DMS153 treated with DMSO at 0.1 percent for 48 hours (cell line): Measurements from ENCODE around the gene SALL2.

Experiments used
- DNase-seq: peaks from one replicate; lab custom pipeline; 2025; ENCODE audit not compliant: unreplicated experiment; lab: John Stamatoyannopoulos, UW

Gene SALL2

DNA sequence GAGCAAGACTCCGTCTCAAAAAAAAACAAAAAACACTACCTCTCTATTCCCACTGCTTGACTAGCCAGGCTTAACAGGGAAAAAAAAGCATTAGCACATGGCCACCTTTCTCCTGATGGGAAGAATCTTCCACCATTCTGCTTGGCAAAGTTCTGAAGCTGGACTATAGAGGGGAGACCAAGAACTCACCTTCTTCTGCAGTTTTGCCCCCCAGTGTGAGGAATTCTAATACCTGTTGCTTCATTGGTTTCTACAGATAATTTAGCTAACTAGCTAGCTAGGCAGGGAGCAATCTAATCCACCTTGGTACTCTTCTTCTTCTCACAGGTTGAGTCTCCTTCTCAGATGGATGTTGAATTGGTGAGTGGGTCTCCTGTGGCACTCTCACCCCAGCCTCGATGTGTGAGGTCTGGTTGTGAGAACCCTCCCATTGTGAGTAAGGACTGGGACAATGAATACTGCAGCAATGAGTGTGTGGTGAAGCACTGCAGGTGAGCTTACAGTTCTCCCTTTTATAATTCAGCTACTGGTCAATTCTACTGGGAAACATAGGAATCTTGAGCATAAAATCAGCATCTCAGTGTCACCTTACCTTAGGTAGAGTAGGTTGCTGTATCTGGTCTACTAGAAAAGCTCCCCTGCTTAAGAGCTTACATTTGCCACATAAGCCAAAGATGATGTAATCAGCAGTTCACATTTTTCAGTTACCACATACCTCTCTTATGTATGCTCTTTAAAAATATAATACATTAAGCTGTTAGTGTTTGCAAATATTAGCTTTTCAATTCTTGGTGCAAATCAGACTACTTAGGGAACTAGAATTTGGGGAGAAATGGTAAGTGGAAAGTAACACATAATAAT, 31.0 kb downstream of the SALL2 start:
- DNase-seq: no peak

DNA sequence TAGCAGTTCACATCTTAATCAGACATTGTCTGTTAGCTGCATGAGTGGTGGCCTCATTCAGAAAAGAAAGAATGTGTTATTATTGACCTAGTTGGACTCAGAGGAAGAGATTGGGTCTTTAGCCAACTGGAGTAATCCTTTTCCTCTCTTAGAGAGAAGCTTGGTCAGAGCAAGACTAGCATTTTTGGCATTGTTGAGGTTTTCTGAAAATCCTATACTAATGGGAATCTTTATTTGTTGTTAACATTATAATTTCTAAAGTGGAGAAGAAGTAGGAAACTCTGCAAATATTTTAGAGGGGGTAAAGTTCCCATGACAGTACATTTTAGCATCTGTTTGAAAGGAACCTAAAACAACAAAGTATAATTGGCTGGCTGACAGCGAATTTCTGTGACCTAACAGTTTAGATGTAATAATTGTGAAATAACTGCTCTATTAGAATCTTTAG, 39.5 kb downstream of the SALL2 start:
- DNase-seq: no peak

DNA sequence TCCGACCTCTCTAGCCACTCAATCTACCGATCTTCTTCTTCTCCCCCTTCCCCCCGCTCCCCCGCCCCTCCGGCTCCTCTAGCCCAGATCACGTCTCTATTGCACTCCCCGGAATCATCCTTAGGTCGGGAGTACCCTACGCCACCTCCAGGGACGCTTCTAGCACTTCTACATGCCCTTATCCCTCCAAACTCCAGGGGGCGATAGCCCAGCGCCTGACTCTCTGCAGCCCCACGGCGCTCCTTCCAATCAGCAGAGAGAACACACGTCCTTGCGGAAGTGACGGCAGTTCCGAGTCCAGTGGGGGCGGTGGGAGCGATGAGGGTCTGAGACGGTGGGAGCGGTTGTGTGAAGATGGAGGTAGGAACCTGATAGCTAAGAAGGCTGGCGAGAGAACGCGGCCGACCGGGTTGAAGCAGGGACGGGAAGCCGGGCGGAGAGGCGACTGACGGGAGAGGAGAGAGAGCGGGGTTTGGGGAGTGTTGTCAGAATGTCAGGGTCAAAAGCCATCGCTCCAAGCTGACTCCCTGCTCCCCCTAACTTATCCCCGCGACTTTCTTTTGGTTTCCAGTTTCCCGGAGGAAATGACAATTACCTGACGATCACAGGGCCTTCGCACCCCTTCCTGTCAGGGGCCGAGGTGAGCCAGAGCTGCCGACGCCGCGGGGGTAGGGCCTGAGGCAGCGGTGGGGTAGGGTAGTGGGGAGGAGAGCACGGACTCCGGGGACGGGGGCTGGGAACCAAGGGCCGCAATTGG, 49.0 kb downstream of the SALL2 start, which contains the start of the genes RAB2B and TOX4:
Gene RAB2B, minus strand, starts transcription at position 35 of the 757 bp plus-strand sequence. CDS start 87 bp downstream, outside the sequence.
Gene TOX4, plus strand, starts transcription at position 271 of the 757 bp plus-strand sequence. Its CDS starts 84 bp downstream, at position 355.
- DNase-seq: peak; percentile 94

DNA sequence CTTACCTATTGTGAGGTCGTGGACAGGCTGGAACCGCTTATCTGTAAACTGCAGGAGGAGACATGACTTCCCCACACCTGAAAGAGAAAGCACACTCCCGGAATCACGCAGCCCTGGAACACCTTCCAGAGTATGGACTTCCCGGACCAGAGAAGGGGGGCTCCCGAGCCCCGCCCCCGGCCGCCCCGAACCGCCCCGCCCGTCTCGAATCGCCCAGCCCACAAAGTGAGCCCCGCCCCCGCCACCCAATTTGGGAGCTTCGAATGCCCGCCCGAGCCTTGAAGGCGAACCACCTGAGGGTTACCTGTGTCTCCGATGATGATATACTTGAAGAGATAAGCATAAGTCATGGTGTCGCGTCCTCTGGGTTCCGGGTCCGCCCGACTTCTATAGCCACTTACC, 49.6 kb downstream of the SALL2 start:
- DNase-seq: no peak

DNA sequence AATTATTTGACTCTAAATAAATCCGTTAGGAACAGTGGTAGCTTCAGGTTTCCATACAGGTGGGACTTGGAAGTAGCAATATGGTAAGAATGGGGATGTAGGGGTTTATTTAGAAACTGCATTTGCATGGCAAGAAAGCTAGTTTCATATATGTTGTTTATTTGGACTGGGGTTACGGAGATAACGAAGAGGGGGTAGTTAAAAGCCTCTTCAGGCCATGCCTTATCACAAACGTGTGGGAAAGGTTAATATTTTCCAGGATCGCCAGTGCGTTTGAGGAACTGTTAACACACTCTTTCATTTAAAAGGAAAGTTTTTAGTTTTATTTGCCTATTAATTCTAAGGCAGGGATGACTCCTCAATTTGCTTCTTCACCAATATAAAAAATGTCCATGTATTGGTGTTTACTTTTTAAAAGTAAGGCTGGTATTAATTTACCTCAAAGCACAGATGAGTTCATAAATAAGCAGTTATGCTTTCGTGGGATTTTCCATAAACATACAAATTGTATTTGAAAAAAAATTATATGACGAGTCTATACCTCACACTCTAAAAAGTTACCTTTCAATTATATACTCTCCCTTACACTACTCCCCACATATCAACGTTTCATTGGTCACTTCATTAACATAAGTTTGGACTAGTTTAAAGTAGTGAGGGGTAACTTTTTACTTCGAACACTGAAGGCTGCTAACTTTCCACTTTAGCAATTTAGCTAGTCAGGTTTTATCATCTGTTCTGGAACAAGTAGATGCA, 50.2 kb downstream of the SALL2 start:
- no peak for DNase-seq
